Thyroid gland (tissue), 4 donors: Measurements from ENCODE around the gene MDN1. TPM values are rescaled to one million over a fixed set of nuclear protein-coding genes. Genes with fewer than 3 reads are reported as not detected.
"Not testable (repeated sequence)": the region's sequence is repeated elsewhere in the genome, so short reads cannot be mapped to it uniquely, and the experiment has no call there.

Source experiments
- DNase-seq, 2 donors: peaks; one replicate each; pipeline ENCODE4 v3.0.0-alpha.2; 2019
- H3K27ac ChIP-seq, 3 donors: fragments of 200-600 bp; sonication (generic); 1 replicate in 2 of 3; 2 replicates in 1 of 3; pipeline ENCODE4 v1.5.1; 2016 to 2019; ENCODE audit warnings: mild to moderate bottlenecking in 1 of 3, moderate library complexity in 1 of 3
- H3K27me3 ChIP-seq: fragments of 200-600 bp; sonication (generic); one replicate; pipeline ENCODE4 v1.5.1; 2019
- H3K36me3 ChIP-seq, 2 donors: fragments of 200-600 bp; sonication (generic); one replicate each; pipeline ENCODE4 v1.5.1; 2016 to 2019
- H3K4me1 ChIP-seq, 2 donors: fragments of 200-600 bp; sonication (generic); one replicate each; pipeline ENCODE4 v1.5.1; 2017 to 2019
- H3K4me3 ChIP-seq, 3 donors: fragments of 200-600 bp; sonication (generic); replicated peaks in 1 of 3; 1 replicate in 2 of 3; 2 replicates in 1 of 3; pipeline ENCODE4 v1.5.1; 2016; ENCODE audit warnings: mild to moderate bottlenecking in 1 of 3
- H3K9me3 ChIP-seq: fragments of 200-600 bp; sonication (generic); one replicate; pipeline ENCODE4 v1.5.1; 2017
- CTCF ChIP-seq, 6 experiments: fragments of 200-600 bp in 3 of 6; fragments of 450-650 bp in 3 of 6; sonication (generic) in 3 of 6; IDR thresholded peaks; one replicate each; pipeline ENCODE4 v1.5.1; 2016 to 2019; ENCODE audit warnings: antibody characterized with exemption in 6 of 6, mild to moderate bottlenecking in 2 of 6, inconsistent platforms in 1 of 6, moderate library complexity in 1 of 6
- POLR2A ChIP-seq, 2 donors: fragments of 450-650 bp; IDR thresholded peaks; one replicate each; pipeline ENCODE4 v1.6.1; 2017; ENCODE audit warnings: antibody characterized with exemption in 2 of 2, mild to moderate bottlenecking in 2 of 2, moderate library complexity in 1 of 2
- WGBS, 2 donors: methylation state at CpG; one replicate each; pipeline ENCODE4 v1.1.5; 2017; 5-methylcytosine and 5-hydroxymethylcytosine counted together
- intact Hi-C: fragments of 100-400 bp; cut with DNase I; formaldehyde crosslinking; loops from one replicate; pipeline ENCODE4 v1.15.1; 2023
- total RNA-seq, 4 donors: library from RNA; depleted of rRNA; stranded (reverse); fragments of >200 nt; gene quantifications; one replicate each; pipeline ENCODE4 v1.2.3, GENCODE V29; 2016

Gene MDN1
- total RNA-seq, 4 donors from 2014 or later, result 32.0 to 44.7 (median 40.1) TPM

- no peak for DNase-seq
- intact Hi-C loops, result no loop called here
- Histone ChIP-seq H3K4me1 (no peaks in the 10 kb centered on the region), H3K27me3 (no peaks in the 10 kb centered on the region), H3K27ac (no peak overlapping the region), H3K9me3 (no peaks in the 10 kb centered on the region), H3K4me3 (no peak overlapping the region), H3K36me3 (peaks cover 55 to 56% of the 10 kb centered on the region in 2 donors)
- WGBS, 2 donors, result 93 to 94% methylated on average over 8 of the region's 8 CpGs
- no peak for TF ChIP-seq POLR2A (IDR thresholded peaks at IDR 0.05)
- TF ChIP-seq CTCF (IDR thresholded peaks at IDR 0.05), result no peak
Measured at GRCh38 chr6:89650579-89650978, 169.0 kb downstream of the MDN1 start.

GRCh38 chr6:89649682-89650081, 169.9 kb downstream of the MDN1 start:
- Histone ChIP-seq H3K27me3 (no peaks in the 10 kb centered on the region), H3K27ac (no peak overlapping the region), H3K4me3 (no peak overlapping the region), H3K4me1 (peaks cover 0 to 5% of the 10 kb centered on the region in 2 donors), H3K9me3 (no peaks in the 10 kb centered on the region), H3K36me3 (peaks cover 48 to 49% of the 10 kb centered on the region in 2 donors)
- no peak for TF ChIP-seq CTCF (IDR thresholded peaks at IDR 0.05)
- TF ChIP-seq POLR2A (IDR thresholded peaks at IDR 0.05), result no peak
- intact Hi-C loops, result no loop called here
- DNase-seq, result no peak
- 94 to 97% methylated on average over 1 of the region's 1 CpG for WGBS, 2 donors

GRCh38 chr6:89644864-89645263, 174.7 kb downstream of the MDN1 start:
- WGBS, 2 donors, result 65 to 66% methylated on average over 4 of the region's 4 CpGs
- DNase-seq, result peak in 1 of 2 donors; percentile 29
- Histone ChIP-seq H3K36me3 (peaks cover 17 to 24% of the 10 kb centered on the region in 2 donors), H3K27ac (no peak overlapping the region), H3K9me3 (no peaks in the 10 kb centered on the region), H3K4me1 (peaks cover 0 to 5% of the 10 kb centered on the region in 2 donors), H3K27me3 (no peaks in the 10 kb centered on the region), H3K4me3 (no peak overlapping the region)
- intact Hi-C loops, result no loop called here
- TF ChIP-seq CTCF (IDR thresholded peaks at IDR 0.05) (no peak), POLR2A (IDR thresholded peaks at IDR 0.05) (no peak)

GRCh38 chr6:89643406-89643805, 176.2 kb downstream of the MDN1 start:
- Histone ChIP-seq H3K9me3 (no peaks in the 10 kb centered on the region), H3K27me3 (no peaks in the 10 kb centered on the region), H3K36me3 (peaks cover 14 to 21% of the 10 kb centered on the region in 2 donors), H3K4me3 (no peak overlapping the region), H3K4me1 (peaks cover 6 to 10% of the 10 kb centered on the region in 2 donors), H3K27ac (no peak overlapping the region)
- 61% methylated on average over 3 of the region's 3 CpGs for WGBS, 2 donors
- TF ChIP-seq CTCF (IDR thresholded peaks at IDR 0.05) (no peak), POLR2A (IDR thresholded peaks at IDR 0.05) (no peak)
- DNase-seq, result no peak
- intact Hi-C loops, result no loop called here

- H3K27me3 ChIP-seq, result no peaks in the 10 kb centered on the region
- WGBS, 2 donors, result 73 to 86% methylated on average over 3 of the region's 3 CpGs
- TF ChIP-seq CTCF (IDR thresholded peaks at IDR 0.05) (no peak), POLR2A (IDR thresholded peaks at IDR 0.05) (no peak)
- peaks cover 7 to 11% of the 10 kb centered on the region in 2 donors for H3K4me1 ChIP-seq
- H3K36me3 ChIP-seq, result peaks cover 14 to 19% of the 10 kb centered on the region in 2 donors
- H3K9me3 ChIP-seq, result no peaks in the 10 kb centered on the region
- no peak overlapping the region for H3K27ac ChIP-seq
- no peak for DNase-seq
- intact Hi-C loops, result no loop called here
- H3K4me3 ChIP-seq, result no peak overlapping the region
Measured at GRCh38 chr6:89642956-89643355, 176.6 kb downstream of the MDN1 start.

- peaks cover 15 to 17% of the 10 kb centered on the region in 2 donors for H3K4me1 ChIP-seq
- peaks cover 5 to 10% of the 10 kb centered on the region in 2 donors for H3K36me3 ChIP-seq
- 97% methylated on average over 3 of the region's 3 CpGs for WGBS, 2 donors
- H3K9me3 ChIP-seq, intact Hi-C loops, H3K4me3 ChIP-seq, H3K27me3 ChIP-seq, DNase-seq, H3K27ac ChIP-seq: not testable (repeated sequence)
Measured at GRCh38 chr6:89641581-89641980, 178.0 kb downstream of the MDN1 start.
